Measurements from ENCODE around the gene FCHO2.

DNA sequence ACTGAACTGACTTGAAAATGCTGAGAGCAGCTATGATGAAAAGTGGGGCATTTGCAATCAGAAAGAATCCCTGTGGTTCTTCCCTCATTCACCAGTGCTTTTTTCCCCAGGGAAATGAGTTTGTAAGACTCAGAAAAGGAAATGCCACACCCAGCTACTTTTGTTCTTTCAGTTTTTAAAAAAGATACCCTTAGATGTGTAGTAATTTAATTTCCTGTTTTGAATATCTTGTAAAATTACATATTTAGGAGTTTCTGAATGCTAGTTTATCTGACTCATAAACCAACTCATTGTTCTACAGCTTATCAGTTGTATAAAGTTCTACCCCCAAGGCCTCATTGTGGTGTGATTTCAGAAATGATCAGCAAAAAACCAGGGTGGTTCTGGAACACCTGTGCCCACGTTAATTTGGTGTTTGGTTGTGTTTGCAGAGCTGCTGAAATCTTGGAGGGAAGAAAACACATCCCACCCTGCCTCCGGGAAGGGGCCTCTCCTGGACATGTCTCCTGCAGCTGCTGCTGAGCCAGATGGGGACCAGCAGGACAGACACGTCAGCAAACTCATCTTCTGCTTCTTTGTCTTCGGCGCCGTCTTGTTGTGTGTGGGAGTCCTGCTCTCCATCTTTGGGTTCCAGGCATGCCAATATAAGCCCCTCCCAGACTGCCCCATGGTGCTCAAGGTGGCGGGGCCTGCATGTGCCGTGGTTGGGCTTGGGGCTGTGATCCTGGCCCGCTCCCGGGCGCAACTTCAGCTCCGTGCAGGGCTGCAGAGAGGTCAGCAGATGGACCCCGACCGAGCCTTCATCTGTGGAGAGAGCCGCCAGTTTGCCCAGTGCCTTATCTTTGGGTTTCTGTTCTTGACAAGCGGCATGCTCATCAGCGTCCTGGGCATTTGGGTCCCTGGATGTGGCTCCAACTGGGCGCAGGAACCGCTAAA is 167.3 kb downstream of the FCHO2 start:
- TF ChIP-seq CTCF (IDR thresholded peaks at IDR 0.05; ENCODE audit: low read length) (no peak), EZH2 (IDR thresholded peaks at IDR 0.05; ENCODE audit: borderline replicate concordance, low read length) (no peak)
